Measurements from ENCODE around the gene CPS1.

- TF ChIP-seq EGR1 (IDR thresholded peaks at IDR 0.05), result no peak
- no peak for TF ChIP-seq MAX (IDR thresholded peaks at IDR 0.05)
- TF ChIP-seq REST (IDR thresholded peaks at IDR 0.05; ENCODE audit: low read depth), result no peak
- TF ChIP-seq TEAD4 (IDR thresholded peaks at IDR 0.05), result no peak
- TF ChIP-seq EP300 (IDR thresholded peaks at IDR 0.05; ENCODE audit: borderline replicate concordance), result no peak
- no peak for TF ChIP-seq YY1 (IDR thresholded peaks at IDR 0.05; ENCODE audit: low read depth)
- TF ChIP-seq RAD21 (IDR thresholded peaks at IDR 0.05; ENCODE audit: low read depth), result no peak
- TF ChIP-seq TAF1 (IDR thresholded peaks at IDR 0.05; ENCODE audit: low read depth), result no peak
- TF ChIP-seq FOXM1 (IDR thresholded peaks at IDR 0.05; ENCODE audit: borderline replicate concordance, low read depth), result no peak
Measured at GRCh38 chr2:210642333-210642732, 85.9 kb downstream of the CPS1 start.
